HEK293 (cell line): ENCODE results near the gene MAP3K13.

Source experiments
- CTCF ChIP-seq: fragments of 450-650 bp; formaldehyde crosslinking; IDR thresholded peaks from 2 replicates; pipeline ENCODE4 v1.5.1; 2016; ENCODE audit warnings: missing biosample characterization, missing genetic modification characterization
- TCF7L2 ChIP-seq: IDR thresholded peaks from 2 replicates; pipeline ENCODE4 v1.6.1; 2011; ENCODE audit warnings: low read depth, mild to moderate bottlenecking, inconsistent platforms, low read length, moderate library complexity, borderline replicate concordance
- ZNF18 ChIP-seq: fragments of 450-650 bp; formaldehyde crosslinking; IDR thresholded peaks from 2 replicates; pipeline ENCODE4 v1.5.1; 2016; ENCODE audit warnings: missing biosample characterization, missing genetic modification characterization
- ZNF354C ChIP-seq: fragments of 450-650 bp; formaldehyde crosslinking; IDR thresholded peaks from 2 replicates; pipeline ENCODE4 v1.5.1; 2016; ENCODE audit warnings: missing biosample characterization, missing genetic modification characterization, low read depth, borderline replicate concordance

GRCh38 chr3:185313693-185314246, 49.2 kb upstream of the MAP3K13 start:
- TF ChIP-seq TCF7L2 = no peak
- TF ChIP-seq ZNF354C (tag by site-specific recombination) = no peak
- TF ChIP-seq ZNF18 (tag by site-specific recombination) = no peak
- TF ChIP-seq CTCF = no peak
